ENCODE results near the gene ZDBF2.

Gene ZDBF2

DNA sequence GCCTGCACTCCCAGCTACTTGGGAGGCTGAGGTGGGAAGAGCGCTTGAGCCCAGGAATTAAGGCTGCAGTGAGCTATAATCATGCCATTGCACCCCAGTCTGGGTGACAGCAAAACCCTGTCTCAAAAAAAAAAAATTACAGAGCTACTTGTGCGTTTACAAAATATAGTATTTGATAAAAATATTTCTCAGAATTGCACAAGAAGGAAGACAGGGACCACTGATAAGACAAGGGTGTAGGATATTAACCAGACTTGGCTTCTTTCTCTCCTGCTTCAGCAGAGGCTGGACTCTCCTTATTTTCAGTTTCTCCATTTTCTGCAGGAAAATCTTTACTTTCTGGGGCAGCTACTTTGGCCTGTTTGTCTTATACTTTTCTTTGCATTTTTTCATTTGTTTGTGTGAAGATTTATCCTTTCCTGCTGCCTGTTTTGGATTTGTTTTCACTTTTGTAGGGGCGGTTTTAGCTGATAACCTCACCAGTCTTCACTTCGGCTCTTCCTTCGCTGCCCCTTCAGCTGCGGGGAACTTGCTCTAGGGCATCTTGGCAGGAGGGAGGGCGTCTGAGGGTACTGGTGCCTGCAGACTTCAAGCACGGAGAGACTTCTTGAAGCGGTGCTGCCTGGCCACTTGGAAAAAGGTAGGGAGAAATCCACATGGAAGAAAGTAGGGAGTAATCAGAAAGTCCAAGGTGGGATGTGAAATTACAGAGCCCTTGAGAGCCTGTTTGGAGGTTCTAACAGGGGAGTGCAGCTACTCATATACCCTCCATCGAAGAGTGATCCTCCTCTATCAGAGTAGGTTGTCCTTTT is 14.9 kb upstream of the ZDBF2 start:
- no peak for DNase-seq (ENCODE audit: low read depth)
- H3K4me3 ChIP-seq (ENCODE audit: low read depth, low read length) = no peak overlapping the region
- TF ChIP-seq, protein P1, sequence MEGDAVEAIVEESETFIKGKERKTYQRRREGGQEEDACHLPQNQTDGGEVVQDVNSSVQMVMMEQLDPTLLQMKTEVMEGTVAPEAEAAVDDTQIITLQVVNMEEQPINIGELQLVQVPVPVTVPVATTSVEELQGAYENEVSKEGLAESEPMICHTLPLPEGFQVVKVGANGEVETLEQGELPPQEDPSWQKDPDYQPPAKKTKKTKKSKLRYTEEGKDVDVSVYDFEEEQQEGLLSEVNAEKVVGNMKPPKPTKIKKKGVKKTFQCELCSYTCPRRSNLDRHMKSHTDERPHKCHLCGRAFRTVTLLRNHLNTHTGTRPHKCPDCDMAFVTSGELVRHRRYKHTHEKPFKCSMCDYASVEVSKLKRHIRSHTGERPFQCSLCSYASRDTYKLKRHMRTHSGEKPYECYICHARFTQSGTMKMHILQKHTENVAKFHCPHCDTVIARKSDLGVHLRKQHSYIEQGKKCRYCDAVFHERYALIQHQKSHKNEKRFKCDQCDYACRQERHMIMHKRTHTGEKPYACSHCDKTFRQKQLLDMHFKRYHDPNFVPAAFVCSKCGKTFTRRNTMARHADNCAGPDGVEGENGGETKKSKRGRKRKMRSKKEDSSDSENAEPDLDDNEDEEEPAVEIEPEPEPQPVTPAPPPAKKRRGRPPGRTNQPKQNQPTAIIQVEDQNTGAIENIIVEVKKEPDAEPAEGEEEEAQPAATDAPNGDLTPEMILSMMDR (IDR thresholded peaks at IDR 0.05; ENCODE audit: control insufficient read depth, extremely low read depth, insufficient read depth) = no peak

DNA sequence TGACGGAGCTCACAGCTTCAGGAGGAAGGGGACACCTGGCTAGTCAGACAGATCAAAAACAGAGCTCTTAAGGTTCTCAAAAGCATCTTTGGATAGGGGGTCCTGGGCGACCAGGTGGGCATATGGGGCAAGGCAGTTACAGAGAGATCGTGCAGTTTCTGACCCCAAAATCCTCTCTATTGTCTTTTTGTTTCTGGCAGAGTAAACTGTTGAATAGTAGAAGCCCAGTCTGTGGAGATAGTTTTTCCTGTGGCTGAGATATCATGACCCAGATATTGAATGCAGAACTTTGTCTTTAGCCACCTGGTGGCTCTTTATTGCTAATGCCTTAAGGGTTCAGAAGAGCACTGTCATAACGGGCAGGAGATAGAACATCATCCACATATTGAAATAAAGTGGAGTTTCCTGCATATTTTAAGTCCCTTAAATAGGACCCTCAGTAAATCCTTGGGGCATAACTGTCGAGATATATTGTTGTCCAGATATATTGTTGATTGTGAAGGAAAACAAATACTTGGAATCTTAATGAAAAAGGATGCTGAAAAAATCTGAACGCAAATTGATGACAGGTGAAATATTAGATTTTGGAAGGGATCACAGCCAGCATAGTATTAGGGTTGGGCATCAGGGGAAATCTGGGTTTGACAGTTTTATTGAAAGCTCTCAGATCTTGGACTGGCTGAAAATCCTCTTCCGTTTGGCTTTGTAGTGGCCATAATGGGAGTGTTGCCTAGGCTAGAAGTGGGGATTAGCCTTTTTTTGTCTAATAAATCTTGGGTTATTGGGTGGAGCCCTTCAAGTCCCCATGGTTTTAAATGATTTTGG is 14.1 kb upstream of the ZDBF2 start:
- TF ChIP-seq, protein P1 (IDR thresholded peaks at IDR 0.05; ENCODE audit: control insufficient read depth, extremely low read depth, insufficient read depth) = peak; percentile 46
- DNase-seq (ENCODE audit: low read depth) = no peak
- no peak overlapping the region for H3K4me3 ChIP-seq (ENCODE audit: low read depth, low read length)

GRCh38 chr2:206263959-206264603 is 10.4 kb upstream of the ZDBF2 start:
- H3K4me3 ChIP-seq (ENCODE audit: low read depth, low read length) = no peak overlapping the region
- TF ChIP-seq, protein P1 (IDR thresholded peaks at IDR 0.05; ENCODE audit: control insufficient read depth, extremely low read depth, insufficient read depth) = no peak
- DNase-seq (ENCODE audit: low read depth) = no peak

GRCh38 chr2:206266130-206267125 is 8.0 kb upstream of the ZDBF2 start:
- TF ChIP-seq, protein P1 (IDR thresholded peaks at IDR 0.05; ENCODE audit: control insufficient read depth, extremely low read depth, insufficient read depth) = no peak
- H3K4me3 ChIP-seq (ENCODE audit: low read depth, low read length) = no peak overlapping the region
- no peak for DNase-seq (ENCODE audit: low read depth)

- no peak for DNase-seq (ENCODE audit: low read depth)
- H3K4me3 ChIP-seq (ENCODE audit: low read depth, low read length) = no peak overlapping the region
- TF ChIP-seq, protein P1 (IDR thresholded peaks at IDR 0.05; ENCODE audit: control insufficient read depth, extremely low read depth, insufficient read depth) = no peak
Measured at GRCh38 chr2:206267567-206267966, 6.9 kb upstream of the ZDBF2 start.

GRCh38 chr2:206271065-206271464 is 3.4 kb upstream of the ZDBF2 start:
- DNase-seq (ENCODE audit: low read depth) = no peak
- H3K4me3 ChIP-seq (ENCODE audit: low read depth, low read length) = no peak overlapping the region
- TF ChIP-seq, protein P1 (IDR thresholded peaks at IDR 0.05; ENCODE audit: control insufficient read depth, extremely low read depth, insufficient read depth) = no peak
